Measurements from ENCODE around the gene WWOX.
"Not testable (repeated sequence)": the region's sequence is repeated elsewhere in the genome, so short reads cannot be mapped to it uniquely, and the experiment has no call there.

The WWOX gene

GRCh38 chr16:78689028-78689427 is 589.6 kb downstream of the WWOX start:
- no peak overlapping the region for H2AFZ ChIP-seq (ENCODE audit: low read depth)
- no peak overlapping the region for H3K9ac ChIP-seq
- no peak for TF ChIP-seq CTCF (conservative IDR thresholded peaks at IDR 0.05; ENCODE audit: low read depth, low read length)
- no peak overlapping the region for H3K4me2 ChIP-seq
- H3K4me1 ChIP-seq (ENCODE audit: low read depth, poor library complexity, severe bottlenecking): no peaks in the 10 kb centered on the region
- no peak overlapping the region for H3K27ac ChIP-seq
- H3K4me3 ChIP-seq (IDR thresholded peaks at IDR 0.05; ENCODE audit: insufficient read depth, low read depth, low read length): no peak overlapping the region
- H4K20me1 ChIP-seq (ENCODE audit: insufficient read depth): no peaks in the 10 kb centered on the region
- H3K79me2 ChIP-seq (ENCODE audit: insufficient read depth, low read depth): no peaks in the 10 kb centered on the region
- no peaks in the 10 kb centered on the region for H3K36me3 ChIP-seq (ENCODE audit: insufficient read depth)
- no peaks in the 10 kb centered on the region for H3K27me3 ChIP-seq (ENCODE audit: insufficient read depth, low read depth)

- H3K27ac ChIP-seq: no peak overlapping the region
- no peak overlapping the region for H3K9ac ChIP-seq
- no peaks in the 10 kb centered on the region for H3K27me3 ChIP-seq (ENCODE audit: insufficient read depth, low read depth)
- H3K4me1 ChIP-seq (ENCODE audit: low read depth, poor library complexity, severe bottlenecking): no peaks in the 10 kb centered on the region
- H4K20me1 ChIP-seq (ENCODE audit: insufficient read depth): no peaks in the 10 kb centered on the region
- no peak overlapping the region for H2AFZ ChIP-seq (ENCODE audit: low read depth)
- TF ChIP-seq CTCF (conservative IDR thresholded peaks at IDR 0.05; ENCODE audit: low read depth, low read length): no peak
- no peak overlapping the region for H3K4me2 ChIP-seq
- no peak overlapping the region for H3K4me3 ChIP-seq (IDR thresholded peaks at IDR 0.05; ENCODE audit: insufficient read depth, low read depth, low read length)
- no peaks in the 10 kb centered on the region for H3K79me2 ChIP-seq (ENCODE audit: insufficient read depth, low read depth)
- H3K36me3 ChIP-seq (ENCODE audit: insufficient read depth): no peaks in the 10 kb centered on the region
Measured at GRCh38 chr16:78689536-78689935, 590.1 kb downstream of the WWOX start.

GRCh38 chr16:78690510-78690909 is 591.1 kb downstream of the WWOX start:
- H3K4me1 ChIP-seq (ENCODE audit: low read depth, poor library complexity, severe bottlenecking): no peaks in the 10 kb centered on the region
- no peak overlapping the region for H3K4me3 ChIP-seq (IDR thresholded peaks at IDR 0.05; ENCODE audit: insufficient read depth, low read depth, low read length)
- H3K4me2 ChIP-seq: no peak overlapping the region
- no peak overlapping the region for H3K27ac ChIP-seq
- H3K9ac ChIP-seq: no peak overlapping the region
- no peak overlapping the region for H2AFZ ChIP-seq (ENCODE audit: low read depth)
- no peak for TF ChIP-seq CTCF (conservative IDR thresholded peaks at IDR 0.05; ENCODE audit: low read depth, low read length)
- no peaks in the 10 kb centered on the region for H4K20me1 ChIP-seq (ENCODE audit: insufficient read depth)
- no peaks in the 10 kb centered on the region for H3K27me3 ChIP-seq (ENCODE audit: insufficient read depth, low read depth)
- no peaks in the 10 kb centered on the region for H3K36me3 ChIP-seq (ENCODE audit: insufficient read depth)
- no peaks in the 10 kb centered on the region for H3K79me2 ChIP-seq (ENCODE audit: insufficient read depth, low read depth)

GRCh38 chr16:78691746-78692145 is 592.3 kb downstream of the WWOX start:
- not testable (repeated sequence) for H3K4me1 ChIP-seq (ENCODE audit: low read depth, poor library complexity, severe bottlenecking); H3K4me3 ChIP-seq (IDR thresholded peaks at IDR 0.05; ENCODE audit: insufficient read depth, low read depth, low read length); H4K20me1 ChIP-seq (ENCODE audit: insufficient read depth); H2AFZ ChIP-seq (ENCODE audit: low read depth); H3K27me3 ChIP-seq (ENCODE audit: insufficient read depth, low read depth); H3K4me2 ChIP-seq; H3K27ac ChIP-seq; H3K36me3 ChIP-seq (ENCODE audit: insufficient read depth); H3K9ac ChIP-seq; H3K79me2 ChIP-seq (ENCODE audit: insufficient read depth, low read depth)

- no peak for TF ChIP-seq CTCF (conservative IDR thresholded peaks at IDR 0.05; ENCODE audit: low read depth, low read length)
- no peaks in the 10 kb centered on the region for H3K4me1 ChIP-seq (ENCODE audit: low read depth, poor library complexity, severe bottlenecking)
Measured at GRCh38 chr16:78693496-78693895, 594.0 kb downstream of the WWOX start.

More at GRCh38 chr16:78693496-78693895, 594.0 kb downstream of the WWOX start:
- H3K27me3 ChIP-seq (ENCODE audit: insufficient read depth, low read depth): no peaks in the 10 kb centered on the region
- no peaks in the 10 kb centered on the region for H3K79me2 ChIP-seq (ENCODE audit: insufficient read depth, low read depth)
- no peak overlapping the region for H3K9ac ChIP-seq
- no peak overlapping the region for H2AFZ ChIP-seq (ENCODE audit: low read depth)
- H3K4me3 ChIP-seq (IDR thresholded peaks at IDR 0.05; ENCODE audit: insufficient read depth, low read depth, low read length): no peak overlapping the region
- H3K36me3 ChIP-seq (ENCODE audit: insufficient read depth): no peaks in the 10 kb centered on the region
- no peaks in the 10 kb centered on the region for H4K20me1 ChIP-seq (ENCODE audit: insufficient read depth)
- H3K27ac ChIP-seq: no peak overlapping the region
- no peak overlapping the region for H3K4me2 ChIP-seq

All from KMS-11 (cell line).